Thymus (tissue), 11 donors: ENCODE measurements around the gene RFFL. TPM values are rescaled to one million over a fixed set of nuclear protein-coding genes. Genes with fewer than 3 reads are reported as not detected.

ENCODE experiments used
- DNase-seq, 9 donors: peaks; one replicate each; pipeline ENCODE4 v3.0.0-alpha.2; 2013; ENCODE audit warnings: low spot score in 9 of 9, low read depth in 6 of 9, missing footprints in 1 of 9
- H3K27ac ChIP-seq, 2 donors: one replicate each; pipeline ENCODE4 v1.5.1; 2013; ENCODE audit warnings: control low read depth in 1 of 2, low read depth in 1 of 2, low read length in 1 of 2, mild to moderate bottlenecking in 1 of 2, moderate library complexity in 1 of 2
- H3K27me3 ChIP-seq, 2 donors: one replicate each; pipeline ENCODE4 v1.5.1; 2013; ENCODE audit warnings: low read length in 1 of 2; ENCODE audit not compliant: control insufficient read depth in 2 of 2, insufficient read depth in 1 of 2
- H3K36me3 ChIP-seq, 2 donors: one replicate each; pipeline ENCODE4 v1.5.1; 2013; ENCODE audit warnings: low read length in 1 of 2, mild to moderate bottlenecking in 1 of 2, moderate library complexity in 1 of 2; ENCODE audit not compliant: control insufficient read depth in 2 of 2, insufficient read depth in 2 of 2
- H3K4me1 ChIP-seq, 2 donors: one replicate each; pipeline ENCODE4 v1.5.1; 2013; ENCODE audit warnings: low read length in 2 of 2; ENCODE audit not compliant: control insufficient read depth in 2 of 2, insufficient read depth in 2 of 2
- H3K4me3 ChIP-seq, 2 donors: one replicate each; pipeline ENCODE4 v1.5.1; 2013; ENCODE audit warnings: low read length in 2 of 2, control low read depth in 1 of 2, mild to moderate bottlenecking in 1 of 2
- H3K9me3 ChIP-seq, 2 donors: one replicate each; pipeline ENCODE4 v1.5.1; 2013; ENCODE audit warnings: low read length in 1 of 2, mild to moderate bottlenecking in 1 of 2; ENCODE audit not compliant: control insufficient read depth in 2 of 2, insufficient read depth in 1 of 2
- WGBS: extraction: QIAGEN DNeasy Blood & Tissue Kit; methylation state at CpG from one replicate; pipeline ENCODE4 v1.1.7; 2013; 5-methylcytosine and 5-hydroxymethylcytosine counted together
- polyA plus RNA-seq: library from polyadenylated mRNA; stranded (reverse); fragments of 200-250 nt; gene quantifications from one replicate; pipeline ENCODE4 v1.2.3, GENCODE V29; 2013
- total RNA-seq: library from RNA; stranded (reverse); fragments of 120-200 nt; gene quantifications from one replicate; pipeline ENCODE4 v1.2.4, GENCODE V29; 2013
- donor health status: healthy.

Gene RFFL
- total and polyA plus RNA-seq, 2 donors, result 16.5 to 17.6 TPM

DNA sequence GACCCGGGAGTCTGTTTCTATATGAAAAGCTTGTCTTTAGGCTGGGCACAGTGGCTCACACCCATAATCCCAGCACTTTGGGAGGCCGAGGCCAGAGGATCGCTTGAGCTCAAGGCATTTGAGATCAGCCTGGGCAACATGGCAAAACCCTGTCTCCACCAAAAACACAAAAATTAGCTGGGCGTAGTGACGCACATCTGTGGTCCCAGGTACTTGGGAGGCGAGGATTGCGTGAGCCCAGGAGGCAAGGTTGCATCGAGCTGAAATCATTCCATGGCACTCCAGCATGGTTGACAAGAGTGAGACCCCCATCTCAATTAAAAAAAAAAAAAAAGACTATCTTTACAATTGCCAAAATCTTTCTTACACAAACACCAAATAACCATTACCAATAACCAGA lies 22.7 kb upstream of the RFFL start:
- Histone ChIP-seq H3K4me1 (peaks cover 0 to 18% of the 10 kb centered on the region in 2 donors), H3K27me3 (no peaks in the 10 kb centered on the region), H3K36me3 (no peaks in the 10 kb centered on the region), H3K9me3 (no peaks in the 10 kb centered on the region), H3K4me3 (no peak overlapping the region), H3K27ac (peak overlapping the region in 1 of 2 donors; percentile 27)
- WGBS, result 97% methylated on average over 8 of the region's 8 CpGs
- no peak for DNase-seq

GRCh38 chr17:35084987-35085386 lies 21.5 kb upstream of the RFFL start:
- H3K27ac ChIP-seq, result no peak overlapping the region
- H3K36me3 ChIP-seq, result no peaks in the 10 kb centered on the region
- H3K4me1 ChIP-seq, result peaks cover 0 to 18% of the 10 kb centered on the region in 2 donors
- 95% methylated on average over 2 of the region's 2 CpGs for WGBS
- H3K9me3 ChIP-seq, result no peaks in the 10 kb centered on the region
- no peak for DNase-seq
- no peaks in the 10 kb centered on the region for H3K27me3 ChIP-seq
- H3K4me3 ChIP-seq, result no peak overlapping the region

GRCh38 chr17:35083071-35083470 lies 19.6 kb upstream of the RFFL start:
- no peaks in the 10 kb centered on the region for H3K9me3 ChIP-seq
- no peak overlapping the region for H3K27ac ChIP-seq
- DNase-seq, result no peak
- 95% methylated on average over 2 of the region's 2 CpGs for WGBS
- H3K4me3 ChIP-seq, result no peak overlapping the region
- peaks cover 0 to 7% of the 10 kb centered on the region in 2 donors for H3K4me1 ChIP-seq
- no peaks in the 10 kb centered on the region for H3K27me3 ChIP-seq
- H3K36me3 ChIP-seq, result no peaks in the 10 kb centered on the region

GRCh38 chr17:35082073-35082657 lies 18.7 kb upstream of the RFFL start:
- Histone ChIP-seq H3K27ac (no peak overlapping the region), H3K4me1 (peaks cover 0 to 3% of the 10 kb centered on the region in 2 donors), H3K4me3 (no peak overlapping the region), H3K9me3 (no peaks in the 10 kb centered on the region), H3K36me3 (no peaks in the 10 kb centered on the region), H3K27me3 (no peaks in the 10 kb centered on the region)
- 53% methylated on average over 3 of the region's 3 CpGs for WGBS
- no peak for DNase-seq

GRCh38 chr17:35081638-35082037 lies 18.1 kb upstream of the RFFL start:
- peaks cover 0 to 3% of the 10 kb centered on the region in 2 donors for H3K4me1 ChIP-seq

GRCh38 chr17:35080536-35080935 lies 17.0 kb upstream of the RFFL start:
- Histone ChIP-seq H3K36me3 (no peaks in the 10 kb centered on the region), H3K27ac (no peak overlapping the region), H3K27me3 (no peaks in the 10 kb centered on the region), H3K4me3 (no peak overlapping the region), H3K4me1 (peaks cover 0 to 3% of the 10 kb centered on the region in 2 donors), H3K9me3 (no peaks in the 10 kb centered on the region)
- DNase-seq, result no peak
- WGBS, result 76% methylated on average over 1 of the region's 1 CpG

More at GRCh38 chr17:35081638-35082037, 18.1 kb upstream of the RFFL start:
- Histone ChIP-seq H3K9me3 (no peaks in the 10 kb centered on the region), H3K27me3 (no peaks in the 10 kb centered on the region), H3K4me3 (no peak overlapping the region), H3K27ac (no peak overlapping the region), H3K36me3 (no peaks in the 10 kb centered on the region)
- 94% methylated on average over 1 of the region's 1 CpG for WGBS
- DNase-seq, result no peak

GRCh38 chr17:35079547-35080423 lies 16.3 kb upstream of the RFFL start:
- WGBS, result 99% methylated on average over 1 of the region's 1 CpG
- no peaks in the 10 kb centered on the region for H3K27me3 ChIP-seq
- H3K9me3 ChIP-seq, result no peaks in the 10 kb centered on the region
- DNase-seq, result no peak
- no peaks in the 10 kb centered on the region for H3K36me3 ChIP-seq
- peaks cover 0 to 3% of the 10 kb centered on the region in 2 donors for H3K4me1 ChIP-seq
- no peak overlapping the region for H3K4me3 ChIP-seq
- no peak overlapping the region for H3K27ac ChIP-seq

- H3K36me3 ChIP-seq, result no peaks in the 10 kb centered on the region
- no peaks in the 10 kb centered on the region for H3K27me3 ChIP-seq
- H3K9me3 ChIP-seq, result no peaks in the 10 kb centered on the region
- H3K27ac ChIP-seq, result no peak overlapping the region
- H3K4me3 ChIP-seq, result no peak overlapping the region
- peaks cover 0 to 6% of the 10 kb centered on the region in 2 donors for H3K4me1 ChIP-seq
- 98% methylated on average over 1 of the region's 1 CpG for WGBS
- DNase-seq, result no peak
These were observed 13.4 kb upstream of the RFFL start for GRCh38 chr17:35076874-35077273.
